ENCODE data around the gene KCND1. TPM values are rescaled to one million over a fixed set of nuclear protein-coding genes. Genes with fewer than 3 reads are reported as not detected.

Gene KCND1
- polyA plus RNA-seq, 1 donor from 2014 or later = 3.7 TPM

DNA sequence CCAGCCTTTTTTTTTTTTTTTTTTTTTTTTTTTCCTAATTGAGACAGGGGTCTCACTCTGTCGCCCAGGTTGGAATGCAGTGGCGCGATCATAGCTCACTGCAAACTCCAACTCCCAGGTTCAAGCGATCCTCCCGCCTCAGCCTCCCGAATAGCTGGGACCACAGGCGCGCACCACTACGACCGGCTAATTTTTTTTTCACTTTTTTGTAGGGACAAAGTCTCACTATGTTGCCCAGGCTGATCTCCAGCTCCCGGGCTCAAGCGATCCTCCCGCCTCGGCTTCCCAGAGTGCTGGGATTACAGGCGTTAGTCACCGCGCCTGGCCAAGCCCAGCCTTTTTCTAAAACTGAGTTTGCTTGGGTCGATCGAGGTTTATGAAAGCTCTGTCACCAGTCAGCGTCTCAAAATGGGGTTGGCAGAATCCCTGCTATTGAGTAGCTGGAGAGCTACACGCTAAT lies 13.0 kb downstream of the KCND1 start:
- Histone ChIP-seq H3K4me2 (ENCODE audit: low read length) (no peak overlapping the region), H3K4me3 (ENCODE audit: low read length) (peak overlapping the region; percentile 76), H3K9me2 (ENCODE audit: insufficient read depth, low read length) (no peaks in the 10 kb centered on the region), H4K20me1 (ENCODE audit: insufficient read depth) (no peaks in the 10 kb centered on the region), H3K79me2 (replicated peaks; ENCODE audit: insufficient read depth, low read length) (peaks cover 25% of the 10 kb centered on the region), H2AFZ (ENCODE audit: low read depth, low read length) (no peak overlapping the region), H3F3A (ENCODE audit: insufficient read depth, low read length, poor library complexity, severe bottlenecking) (no peaks in the 10 kb centered on the region), H3K9ac (ENCODE audit: low read length) (peak overlapping the region; percentile 87), H3K36me3 (ENCODE audit: insufficient read depth, low read length) (no peaks in the 10 kb centered on the region), H3K27ac (ENCODE audit: low read length) (peak overlapping the region; percentile 96), H3K9me3 (ENCODE audit: low read length) (no peaks in the 10 kb centered on the region), H3K27me3 (ENCODE audit: insufficient read depth, low read depth, low read length) (no peaks in the 10 kb centered on the region)
- TF ChIP-seq RAD21 (conservative IDR thresholded peaks at IDR 0.05) = peak; percentile 9
- no peak for TF ChIP-seq EP300 (conservative IDR thresholded peaks at IDR 0.05; ENCODE audit: poor library complexity, severe bottlenecking)
- TF ChIP-seq POLR2AphosphoS5 (IDR thresholded peaks at IDR 0.05) = no peak
- no peak for TF ChIP-seq TAF1 (IDR thresholded peaks at IDR 0.05; ENCODE audit: low read depth)

DNA sequence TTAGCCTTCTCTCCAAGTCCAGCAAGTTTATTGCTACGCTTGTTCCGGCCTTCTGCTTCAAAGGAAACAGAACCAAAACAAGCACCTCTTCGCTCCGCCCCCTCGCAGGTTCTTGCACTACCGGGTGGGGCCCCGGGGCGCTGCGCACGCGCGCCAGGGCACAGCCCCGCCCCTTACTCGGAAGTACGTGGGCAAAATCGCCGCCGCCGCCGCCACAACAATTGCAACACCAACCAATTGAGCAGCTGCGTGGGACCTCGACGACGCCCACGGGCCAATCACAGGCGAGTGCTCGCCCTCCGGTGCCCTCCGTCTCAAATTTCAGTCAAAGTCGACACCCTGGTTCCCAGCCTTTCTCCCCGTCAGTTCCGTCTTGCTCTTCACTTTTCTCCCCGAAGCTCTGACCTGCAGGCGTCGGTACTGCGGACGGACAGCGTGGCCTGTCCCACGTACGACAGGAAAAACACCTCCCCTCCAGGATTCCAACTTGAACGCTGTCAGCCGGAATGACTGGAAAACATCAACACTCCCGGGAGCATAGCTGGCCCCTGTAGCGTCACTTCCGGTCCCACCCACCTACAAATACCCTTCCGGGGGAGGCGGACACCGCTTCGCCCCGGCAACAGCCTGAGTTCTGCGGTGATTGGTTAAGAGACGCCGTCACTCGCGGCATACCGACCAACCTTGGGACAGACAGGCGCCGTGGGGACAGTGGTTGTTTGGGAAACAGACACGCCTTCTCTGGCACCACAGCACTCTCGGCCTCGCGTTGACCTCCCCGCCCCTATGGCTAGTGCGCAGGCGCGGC lies 13.6 kb downstream of the KCND1 start:
- Histone ChIP-seq H3K79me2 (replicated peaks; ENCODE audit: insufficient read depth, low read length) (peaks cover 25% of the 10 kb centered on the region), H3K27ac (ENCODE audit: low read length) (peak overlapping the region; percentile 96), H3K9me2 (ENCODE audit: insufficient read depth, low read length) (no peaks in the 10 kb centered on the region), H3K4me2 (ENCODE audit: low read length) (no peak overlapping the region), H3K9me3 (ENCODE audit: low read length) (no peaks in the 10 kb centered on the region), H2AFZ (ENCODE audit: low read depth, low read length) (peak overlapping the region; percentile 40), H3K27me3 (ENCODE audit: insufficient read depth, low read depth, low read length) (no peaks in the 10 kb centered on the region), H3K4me3 (ENCODE audit: low read length) (peak overlapping the region; percentile 76), H3K9ac (ENCODE audit: low read length) (peak overlapping the region; percentile 87), H3K36me3 (ENCODE audit: insufficient read depth, low read length) (no peaks in the 10 kb centered on the region), H3F3A (ENCODE audit: insufficient read depth, low read length, poor library complexity, severe bottlenecking) (no peaks in the 10 kb centered on the region), H4K20me1 (ENCODE audit: insufficient read depth) (no peaks in the 10 kb centered on the region)
- peak; percentile 33 for TF ChIP-seq MXI1 (conservative IDR thresholded peaks at IDR 0.05; ENCODE audit: poor library complexity, severe bottlenecking)
- TF ChIP-seq, protein P1, sequence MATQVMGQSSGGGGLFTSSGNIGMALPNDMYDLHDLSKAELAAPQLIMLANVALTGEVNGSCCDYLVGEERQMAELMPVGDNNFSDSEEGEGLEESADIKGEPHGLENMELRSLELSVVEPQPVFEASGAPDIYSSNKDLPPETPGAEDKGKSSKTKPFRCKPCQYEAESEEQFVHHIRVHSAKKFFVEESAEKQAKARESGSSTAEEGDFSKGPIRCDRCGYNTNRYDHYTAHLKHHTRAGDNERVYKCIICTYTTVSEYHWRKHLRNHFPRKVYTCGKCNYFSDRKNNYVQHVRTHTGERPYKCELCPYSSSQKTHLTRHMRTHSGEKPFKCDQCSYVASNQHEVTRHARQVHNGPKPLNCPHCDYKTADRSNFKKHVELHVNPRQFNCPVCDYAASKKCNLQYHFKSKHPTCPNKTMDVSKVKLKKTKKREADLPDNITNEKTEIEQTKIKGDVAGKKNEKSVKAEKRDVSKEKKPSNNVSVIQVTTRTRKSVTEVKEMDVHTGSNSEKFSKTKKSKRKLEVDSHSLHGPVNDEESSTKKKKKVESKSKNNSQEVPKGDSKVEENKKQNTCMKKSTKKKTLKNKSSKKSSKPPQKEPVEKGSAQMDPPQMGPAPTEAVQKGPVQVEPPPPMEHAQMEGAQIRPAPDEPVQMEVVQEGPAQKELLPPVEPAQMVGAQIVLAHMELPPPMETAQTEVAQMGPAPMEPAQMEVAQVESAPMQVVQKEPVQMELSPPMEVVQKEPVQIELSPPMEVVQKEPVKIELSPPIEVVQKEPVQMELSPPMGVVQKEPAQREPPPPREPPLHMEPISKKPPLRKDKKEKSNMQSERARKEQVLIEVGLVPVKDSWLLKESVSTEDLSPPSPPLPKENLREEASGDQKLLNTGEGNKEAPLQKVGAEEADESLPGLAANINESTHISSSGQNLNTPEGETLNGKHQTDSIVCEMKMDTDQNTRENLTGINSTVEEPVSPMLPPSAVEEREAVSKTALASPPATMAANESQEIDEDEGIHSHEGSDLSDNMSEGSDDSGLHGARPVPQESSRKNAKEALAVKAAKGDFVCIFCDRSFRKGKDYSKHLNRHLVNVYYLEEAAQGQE (IDR thresholded peaks at IDR 0.05; ENCODE audit: borderline replicate concordance) = peak; percentile 57
- no peak for TF ChIP-seq RAD21 (conservative IDR thresholded peaks at IDR 0.05)
- peak; percentile 79 for TF ChIP-seq POLR2AphosphoS5 (IDR thresholded peaks at IDR 0.05)
- peak; percentile 83 for TF ChIP-seq EP300 (conservative IDR thresholded peaks at IDR 0.05; ENCODE audit: poor library complexity, severe bottlenecking)
- TF ChIP-seq EZH2 (IDR thresholded peaks at IDR 0.05; ENCODE audit: borderline replicate concordance, insufficient read depth, low read length, poor library complexity, severe bottlenecking) = no peak
- TF ChIP-seq TAF1 (IDR thresholded peaks at IDR 0.05; ENCODE audit: low read depth) = no peak
- no peak for TF ChIP-seq SMC3 (conservative IDR thresholded peaks at IDR 0.05; ENCODE audit: poor library complexity)

DNA sequence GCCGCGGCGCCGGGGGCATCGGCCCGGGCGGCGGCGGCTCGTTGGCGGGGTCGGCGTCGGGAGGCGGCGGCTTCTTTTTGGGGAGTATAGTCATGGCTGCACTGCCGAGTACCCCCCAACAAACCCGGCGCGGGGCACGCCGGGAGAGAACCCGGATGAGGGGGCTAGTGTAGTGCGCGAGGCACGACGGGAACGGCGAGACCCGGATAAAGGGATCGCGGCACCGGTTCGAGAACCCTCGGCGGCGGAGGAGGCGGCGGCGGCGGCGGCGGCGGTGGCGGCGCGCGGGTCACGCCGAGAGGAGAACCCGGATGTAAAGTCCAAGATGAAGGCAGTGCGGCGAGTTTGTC lies 14.2 kb downstream of the KCND1 start, which contains the start of gene OTUD5:
OTUD5 (minus strand) TSS at position 131 of the 350 bp plus-strand sequence; CDS start at position 94, 37 bp downstream.
- Histone ChIP-seq H3K9me3 (ENCODE audit: low read length) (no peaks in the 10 kb centered on the region), H3K27me3 (ENCODE audit: insufficient read depth, low read depth, low read length) (no peaks in the 10 kb centered on the region), H3K79me2 (replicated peaks; ENCODE audit: insufficient read depth, low read length) (peaks cover 25% of the 10 kb centered on the region), H3K9me2 (ENCODE audit: insufficient read depth, low read length) (no peaks in the 10 kb centered on the region), H3K9ac (ENCODE audit: low read length) (peak within 1 kb of the TSS; percentile 87), H3F3A (ENCODE audit: insufficient read depth, low read length, poor library complexity, severe bottlenecking) (no peaks in the 10 kb centered on the region), H3K36me3 (ENCODE audit: insufficient read depth, low read length) (no peaks in the 10 kb centered on the region), H2AFZ (ENCODE audit: low read depth, low read length) (peak within 1 kb of the TSS; percentile 40), H3K4me2 (ENCODE audit: low read length) (peak within 1 kb of the TSS; percentile 51), H4K20me1 (ENCODE audit: insufficient read depth) (no peaks in the 10 kb centered on the region), H3K27ac (ENCODE audit: low read length) (peak within 1 kb of the TSS; percentile 96), H3K4me3 (ENCODE audit: low read length) (peak within 1 kb of the TSS; percentile 76)
- TF ChIP-seq RAD21 (conservative IDR thresholded peaks at IDR 0.05) (no peak), POLR2AphosphoS5 (IDR thresholded peaks at IDR 0.05) (peak; percentile 29)
